NCI-H526 treated with DMSO at 0.1 percent for 48 hours (cell line): Measurements from ENCODE around the gene KIAA0825.

Source experiments
- DNase-seq: peaks from one replicate; lab custom pipeline; 2025; lab: John Stamatoyannopoulos, UW

The KIAA0825 gene

GRCh38 chr5:94313188-94313587 is 305.2 kb downstream of the KIAA0825 start:
- DNase-seq: no peak

DNA sequence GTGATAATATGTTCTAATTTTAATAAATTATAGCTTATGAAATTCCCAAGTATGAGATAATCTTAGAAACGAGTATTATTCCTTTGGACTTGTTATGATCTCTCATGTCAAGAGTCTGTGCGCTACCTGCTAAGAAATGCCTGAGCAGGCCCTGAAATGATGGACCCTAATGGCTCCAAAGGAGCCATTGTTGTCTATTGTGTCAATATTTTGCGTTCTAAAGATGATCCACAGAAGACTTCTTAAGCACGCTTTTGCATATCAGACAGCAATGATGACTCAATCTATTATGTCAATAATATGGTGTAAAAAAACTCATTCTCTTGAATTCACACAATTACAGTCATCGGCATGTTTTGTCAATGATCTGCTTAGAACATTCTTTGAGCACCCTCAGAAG is 306.1 kb downstream of the KIAA0825 start:
- DNase-seq: no peak

DNA sequence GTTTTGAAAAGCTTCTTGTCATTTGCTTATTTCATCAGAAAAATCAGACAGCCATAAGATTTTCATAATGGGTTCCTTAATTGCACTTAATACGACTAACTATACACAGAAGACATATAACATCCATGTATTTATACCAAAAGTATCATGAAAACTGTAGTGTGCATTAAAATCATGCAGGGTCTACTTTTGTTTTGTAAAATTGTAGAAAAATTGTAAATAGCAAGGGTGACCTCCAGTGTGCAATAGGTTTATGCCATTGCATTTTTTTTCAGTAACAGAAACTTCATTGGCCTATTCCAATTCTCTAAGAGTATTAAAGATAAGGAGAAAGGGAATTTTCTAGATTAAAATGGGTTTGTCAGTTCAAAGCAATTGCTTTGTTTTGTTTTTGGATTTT is 307.6 kb downstream of the KIAA0825 start:
- DNase-seq: no peak

GRCh38 chr5:94309141-94309540 is 309.3 kb downstream of the KIAA0825 start:
- DNase-seq: no peak

DNA sequence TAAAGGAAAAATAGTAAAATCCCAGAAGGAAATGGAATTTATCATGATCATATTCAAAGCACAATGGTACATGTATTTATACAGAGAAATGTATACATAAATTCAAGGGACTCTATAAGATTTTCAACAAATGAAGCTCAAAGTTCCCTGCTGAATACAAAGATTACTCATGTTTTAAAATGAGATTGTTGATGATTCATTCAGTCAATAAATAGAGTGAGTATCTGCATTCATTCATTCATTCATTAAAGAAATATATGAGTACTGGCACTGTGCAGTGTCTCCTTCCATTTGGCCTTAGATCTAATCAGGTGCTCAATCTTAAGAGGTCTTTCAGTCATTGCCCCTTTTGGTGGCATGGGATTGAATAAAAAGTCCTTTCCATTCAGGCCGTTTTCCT is 310.0 kb downstream of the KIAA0825 start:
- DNase-seq: no peak

DNA sequence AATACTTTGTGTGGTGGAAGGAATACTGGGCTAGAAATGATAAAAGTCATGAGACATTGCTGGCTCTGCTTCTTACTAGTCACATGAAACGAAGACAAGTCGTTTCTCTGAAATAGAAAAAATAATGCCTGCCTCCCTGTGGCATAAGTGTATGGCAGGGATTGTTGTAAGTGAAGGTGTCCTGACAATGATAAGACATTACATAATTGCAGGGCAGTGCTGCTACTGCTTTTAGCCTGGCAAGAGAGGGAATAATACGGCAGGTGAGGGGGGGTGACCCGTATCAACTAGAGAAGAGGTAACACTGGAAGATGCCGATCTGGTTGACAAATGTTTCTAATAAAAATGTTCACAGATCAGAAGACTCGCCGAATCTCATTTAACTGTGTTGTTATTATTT is 314.3 kb downstream of the KIAA0825 start:
- no peak for DNase-seq

- DNase-seq: no peak
These were observed 329.5 kb downstream of the KIAA0825 start for GRCh38 chr5:94288937-94289336.

DNA sequence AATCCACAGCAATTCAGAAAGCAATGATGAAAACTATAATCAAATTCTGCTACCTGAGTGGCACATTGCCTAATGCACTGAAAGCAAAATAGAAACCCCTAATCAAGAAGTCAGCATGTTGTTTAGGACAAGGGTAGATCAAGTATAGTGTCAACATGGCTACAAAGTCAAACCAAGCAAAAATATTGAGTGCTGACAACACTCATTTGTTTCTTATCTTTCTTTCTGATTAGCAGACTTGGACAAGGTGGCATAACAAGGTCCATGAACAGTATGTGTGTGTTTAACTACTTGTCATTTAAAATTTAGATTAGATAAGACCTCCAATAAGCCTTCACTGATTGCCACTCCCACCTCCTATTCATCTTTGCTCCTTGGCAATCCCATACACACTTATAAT is 332.4 kb downstream of the KIAA0825 start:
- DNase-seq: no peak

- DNase-seq: no peak
These were observed 335.3 kb downstream of the KIAA0825 start for GRCh38 chr5:94283093-94283492.

DNA sequence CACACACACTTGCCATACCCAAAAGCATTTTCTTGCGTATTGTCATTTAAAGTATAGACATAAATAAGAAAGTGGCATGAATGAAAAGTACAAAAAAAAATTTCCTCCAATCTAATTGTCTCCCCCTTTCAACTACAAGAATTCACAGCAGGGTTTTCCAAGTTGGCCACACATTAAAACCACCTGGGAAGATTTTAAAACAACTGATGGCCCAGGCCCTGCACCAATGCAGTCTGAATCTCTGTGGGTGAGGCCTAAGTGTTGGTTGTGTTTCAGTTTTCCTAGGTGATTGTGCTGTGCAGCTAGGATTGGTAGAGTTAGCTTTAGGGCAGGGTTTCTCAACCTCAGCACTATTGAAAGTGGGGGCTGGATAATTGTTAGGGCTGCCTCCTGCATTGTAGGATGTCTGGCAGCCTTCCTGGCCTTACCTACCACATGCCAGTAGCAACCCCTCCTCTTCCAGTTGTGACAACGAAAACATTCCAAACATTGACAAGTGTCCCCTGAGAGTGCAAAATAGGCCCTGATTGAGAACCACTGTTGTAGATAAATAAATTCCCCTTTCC is 337.1 kb downstream of the KIAA0825 start:
- no peak for DNase-seq

DNA sequence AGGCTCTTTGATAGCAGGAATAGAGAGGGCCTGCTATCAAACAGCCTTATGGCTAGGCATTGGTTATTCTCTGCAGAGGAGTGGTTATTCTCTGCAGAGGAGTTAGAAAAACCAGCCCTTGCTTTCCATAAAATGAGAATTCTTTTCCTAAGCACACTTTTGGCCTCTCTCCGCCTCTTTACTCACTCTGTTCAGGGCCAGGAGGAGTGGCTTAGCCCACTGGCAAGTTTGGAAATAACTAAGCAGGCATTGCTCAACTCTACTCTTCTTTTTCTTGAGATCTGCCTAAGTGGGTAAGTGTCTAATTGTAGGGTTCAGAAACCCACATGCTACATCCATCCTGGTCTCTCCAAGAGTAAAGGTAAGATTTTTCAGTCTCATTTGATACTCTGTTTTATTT is 341.7 kb downstream of the KIAA0825 start:
- no peak for DNase-seq

GRCh38 chr5:94276048-94276447 is 342.4 kb downstream of the KIAA0825 start:
- DNase-seq: no peak

DNA sequence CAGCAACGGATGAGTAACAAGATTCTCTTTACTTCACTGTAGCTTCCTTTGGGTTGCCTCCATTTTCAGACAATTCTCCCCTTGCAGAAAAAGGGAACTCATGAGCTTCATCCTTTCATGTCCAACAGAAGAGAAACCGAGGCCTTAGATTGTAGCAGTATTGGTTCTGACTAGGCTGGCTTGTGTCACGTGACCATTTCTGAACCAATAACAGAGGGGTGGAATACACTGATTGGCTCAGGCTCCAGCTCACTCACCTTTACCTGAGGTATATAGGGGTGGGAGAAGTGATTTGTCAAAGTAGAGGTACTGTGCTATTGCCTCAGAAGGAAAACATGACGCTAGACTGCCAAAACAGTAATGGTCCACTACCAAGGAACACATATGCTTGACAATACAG is 343.7 kb downstream of the KIAA0825 start:
- DNase-seq: no peak

DNA sequence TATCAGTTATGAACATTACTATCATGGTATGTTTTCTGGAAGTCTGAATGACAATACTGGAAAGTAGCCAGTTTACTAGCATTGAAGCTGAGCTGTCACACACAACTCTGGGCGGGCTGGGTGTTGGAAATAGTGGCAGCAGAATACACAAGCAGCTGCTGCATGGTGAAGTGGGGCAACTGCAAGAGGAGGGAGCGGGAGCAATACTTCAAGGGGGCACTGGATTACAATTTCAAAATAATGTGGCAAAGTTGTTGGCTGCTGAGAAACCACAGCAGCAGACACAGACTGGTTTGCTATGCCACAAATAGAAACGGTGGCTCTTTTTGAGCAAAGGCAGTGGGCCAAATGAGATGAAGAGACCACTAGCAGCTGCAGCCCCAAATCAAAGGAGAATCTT is 350.2 kb downstream of the KIAA0825 start:
- no peak for DNase-seq

GRCh38 chr5:94267350-94267899 is 351.0 kb downstream of the KIAA0825 start:
- no peak for DNase-seq

DNA sequence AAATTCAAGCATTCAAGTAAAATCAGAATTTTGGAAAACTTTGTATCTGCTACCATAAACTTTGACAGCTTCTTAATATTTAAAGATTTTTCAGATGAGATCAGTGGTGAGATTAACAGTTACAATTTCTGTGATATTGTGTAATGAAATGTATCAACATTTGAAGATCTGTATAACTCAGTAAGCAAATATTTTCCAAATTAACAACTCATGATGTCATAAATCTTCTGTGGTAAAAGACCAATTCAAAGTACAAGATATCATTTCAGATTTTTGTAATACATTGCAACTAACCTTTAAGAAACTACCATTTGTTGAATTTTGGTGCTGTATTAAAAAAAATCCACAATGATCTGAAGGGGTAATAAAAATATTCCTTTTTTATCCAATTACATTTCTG is 352.2 kb downstream of the KIAA0825 start:
- no peak for DNase-seq

- no peak for DNase-seq
These were observed 355.3 kb downstream of the KIAA0825 start for GRCh38 chr5:94263068-94263467.

GRCh38 chr5:94260096-94260495 is 358.3 kb downstream of the KIAA0825 start:
- no peak for DNase-seq

DNA sequence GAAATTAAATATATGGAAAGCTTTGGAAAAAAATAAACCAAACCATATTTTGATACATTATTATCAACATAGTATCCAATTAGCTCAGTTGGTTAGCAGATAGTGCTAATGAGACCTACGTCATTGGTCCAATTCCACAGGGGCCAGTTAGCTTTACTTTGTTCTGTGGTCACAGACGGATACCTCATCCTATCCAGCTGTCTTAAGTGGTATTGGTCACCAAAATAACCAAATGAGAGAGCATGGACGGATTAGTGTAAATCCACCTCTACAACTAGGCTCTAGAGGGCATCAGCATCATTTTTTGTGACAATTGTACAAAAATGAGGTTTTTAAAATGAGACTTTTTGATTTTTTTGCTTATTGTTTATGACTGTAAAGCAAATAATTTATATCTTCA is 364.2 kb downstream of the KIAA0825 start:
- DNase-seq: no peak

DNA sequence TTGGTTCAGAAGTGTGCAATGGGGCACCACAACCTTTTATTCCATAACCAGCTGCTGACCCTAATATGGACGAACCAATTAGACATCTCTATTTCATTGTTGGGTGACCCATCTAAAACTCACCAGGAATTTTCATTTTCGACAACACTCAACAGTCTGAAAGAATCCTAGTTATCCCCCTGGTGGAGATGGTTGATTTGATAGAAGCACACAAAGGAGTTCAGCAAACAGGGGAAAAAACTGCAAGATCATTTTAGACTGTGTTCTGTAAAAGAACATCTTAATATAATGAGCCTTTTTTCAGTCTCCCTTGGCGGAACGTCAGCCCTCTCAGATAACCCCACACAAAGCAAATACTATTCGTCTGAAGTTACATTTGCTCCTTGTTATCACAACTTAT is 367.4 kb downstream of the KIAA0825 start:
- DNase-seq: no peak

DNA sequence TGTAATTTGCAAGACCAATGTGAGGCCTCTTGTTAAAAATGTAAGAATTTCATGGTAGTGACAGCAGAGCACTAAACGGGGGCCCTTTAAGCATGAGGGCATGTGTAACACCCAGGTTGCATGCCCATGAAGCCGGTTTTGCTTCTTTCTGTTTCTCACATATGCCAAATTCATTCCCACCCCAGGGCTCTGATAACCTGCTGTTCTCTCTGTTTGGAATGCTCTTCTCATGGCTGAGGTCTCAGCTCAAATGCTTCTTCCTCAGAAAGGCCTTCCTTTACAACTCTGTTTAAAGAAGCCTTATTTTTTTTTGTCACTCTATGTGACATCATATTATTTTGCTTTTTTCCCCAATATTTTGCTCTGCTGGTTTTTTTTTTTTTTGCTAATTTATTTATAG is 369.0 kb downstream of the KIAA0825 start:
- no peak for DNase-seq

DNA sequence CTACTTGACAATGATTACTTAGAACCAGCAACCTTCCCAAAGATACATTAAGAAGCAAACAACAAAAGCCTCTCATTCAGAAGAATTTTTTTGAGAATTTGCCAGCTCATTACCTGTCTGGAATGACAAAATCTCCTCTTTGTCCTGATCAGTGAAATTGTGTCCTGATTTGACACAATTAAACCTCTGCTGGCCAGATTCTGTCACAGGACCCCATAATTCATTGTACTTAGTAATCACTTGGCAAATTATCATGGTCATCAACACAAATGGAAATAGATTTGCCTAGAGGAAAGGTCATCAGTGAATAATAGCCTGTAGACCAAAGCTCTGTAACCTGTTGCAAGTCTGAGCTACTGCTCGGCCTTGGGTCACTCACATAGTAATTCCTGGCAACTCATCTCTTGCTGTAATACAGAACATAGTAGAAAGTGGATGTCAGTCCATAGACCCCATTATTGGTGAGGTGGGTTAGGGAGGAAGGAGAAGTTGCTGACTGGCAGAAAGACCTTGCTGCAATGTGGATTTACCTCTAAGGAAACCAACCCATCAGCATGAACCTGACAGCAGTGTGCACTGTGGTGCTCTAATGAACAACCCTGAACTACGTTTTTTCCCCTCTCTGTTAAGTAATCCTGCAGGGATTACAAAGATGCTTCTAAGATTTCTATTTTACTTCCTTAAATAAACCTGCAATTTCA is 370.1 kb downstream of the KIAA0825 start:
- no peak for DNase-seq

GRCh38 chr5:94245608-94246007 is 372.8 kb downstream of the KIAA0825 start:
- DNase-seq: no peak

DNA sequence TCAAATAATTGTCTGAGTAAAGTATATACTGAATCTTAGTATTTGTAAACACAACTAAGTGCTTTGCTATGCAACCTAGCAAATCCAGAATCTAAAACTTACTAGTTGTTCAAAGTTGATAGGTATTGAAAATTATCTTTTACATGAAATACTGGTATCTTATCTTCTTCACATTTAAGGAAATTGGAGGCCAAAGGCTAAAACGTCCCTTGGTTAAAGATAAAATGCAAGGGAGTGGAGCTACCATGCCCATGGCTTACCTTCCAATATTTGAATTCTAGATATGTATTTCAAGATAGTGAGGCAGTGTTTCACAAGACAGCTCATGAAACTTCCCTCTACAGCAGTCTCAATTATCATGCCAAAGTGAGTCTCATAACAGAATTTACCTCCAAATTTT is 373.5 kb downstream of the KIAA0825 start:
- no peak for DNase-seq
